HepG2 (cell line): Measurements from ENCODE around the gene ARHGAP10. TPM values are rescaled to one million over a fixed set of nuclear protein-coding genes. Genes with fewer than 3 reads are reported as not detected.

Experiments used
- ATAC-seq: fragments of 200-7000 bp; cut with Tn5 transposase; 3 replicates; pipeline ENCODE4 v1.9.1; 2020; ENCODE audit warnings: mild to moderate bottlenecking, moderate library complexity
- BruUV-seq: library from RNA; stranded (reverse); fragments of 400-500 nt; replicated peaks from 2 replicates; lab custom pipeline; 2021; lab: Mats Ljungman, UMichigan
- CTCF ChIA-PET: fragments of 300-600 bp; formaldehyde crosslinking; extraction: SDS; loops from one replicate; lab custom pipeline; 2021; ENCODE audit warnings: low total read pairs, inconsistent platforms, low intra/inter-chr PET ratio; lab: Yijun Ruan, JAX
- POLR2A ChIA-PET: fragments of 350-600 bp; sonication (Branson Sonifier 250); formaldehyde crosslinking; loops from one replicate; lab custom pipeline; 2020; ENCODE audit warnings: antibody characterized with exemption, inconsistent platforms; lab: Yijun Ruan, JAX
- DNase-seq: peaks from one replicate; pipeline ENCODE4 v3.0.0-alpha.2; 2015; ENCODE audit warnings: low spot score
- FAIRE-seq: peaks from 3 replicates; lab custom pipeline; 2011; peaks lifted over from hg19 to GRCh38; lab: Jason Lieb, UNC
- H2AFZ ChIP-seq: one replicate; pipeline ENCODE4 v1.6.1; 2011; ENCODE audit warnings: low read length, inconsistent platforms
- H3K27ac ChIP-seq: fragments of 300-600 bp; 3 replicates; pipeline ENCODE4 v1.8.0; 2011; ENCODE audit warnings: mixed run types, mild to moderate bottlenecking, mixed read lengths, low read length, inconsistent platforms; ENCODE audit not compliant: insufficient read depth; ENCODE audit errors: extremely low read length
- H3K27me3 ChIP-seq, 2 experiments: fragments of 200-600 bp in 1 of 2; 2 replicates in 1 of 2; 3 replicates in 1 of 2; pipeline versions ENCODE4 v1.6.0 to v1.8.0; 2011; ENCODE audit warnings: low read length in 2 of 2, mild to moderate bottlenecking in 2 of 2, moderate library complexity in 2 of 2, inconsistent platforms in 1 of 2; ENCODE audit not compliant: insufficient read depth in 2 of 2, control insufficient read depth in 1 of 2
- H3K36me3 ChIP-seq, 2 experiments: fragments of 200-600 bp in 1 of 2; replicated peaks in 1 of 2; 2 replicates in 1 of 2; 3 replicates in 1 of 2; pipeline versions ENCODE4 v1.5.1 to v1.8.0; 2011; ENCODE audit warnings: low read length in 2 of 2, inconsistent platforms in 1 of 2; ENCODE audit not compliant: insufficient read depth in 2 of 2, control insufficient read depth in 1 of 2
- H3K4me1 ChIP-seq: 2 replicates; pipeline ENCODE4 v1.5.1; 2012; ENCODE audit warnings: low read length, inconsistent platforms; ENCODE audit not compliant: insufficient read depth
- H3K4me2 ChIP-seq: 2 replicates; pipeline ENCODE4 v1.6.0; 2011; ENCODE audit warnings: low read depth, low read length, inconsistent platforms
- H3K4me3 ChIP-seq, 3 experiments: fragments of 200-600 bp in 1 of 3; sonication (generic), shearing (Covaris generic) in 1 of 3; replicated peaks in 1 of 3; 2 replicates each; pipeline ENCODE4 v1.5.1; 2011 to 2016; ENCODE audit warnings: low read length in 3 of 3, inconsistent platforms in 2 of 3, low read depth in 2 of 3, mild to moderate bottlenecking in 2 of 3, control low read depth in 1 of 3, mixed read lengths in 1 of 3; ENCODE audit not compliant: insufficient read depth in 1 of 3
- H3K79me2 ChIP-seq: one replicate; pipeline ENCODE4 v1.6.1; 2011; ENCODE audit warnings: low read length, inconsistent platforms; ENCODE audit not compliant: insufficient read depth
- H3K9ac ChIP-seq: 2 replicates; pipeline ENCODE4 v1.6.0; 2011; ENCODE audit warnings: mild to moderate bottlenecking, low read depth, low read length, inconsistent platforms; ENCODE audit not compliant: insufficient read depth
- H3K9me3 ChIP-seq: 2 replicates; pipeline ENCODE4 v1.5.1; 2012; ENCODE audit warnings: mild to moderate bottlenecking, low read length
- H4K20me1 ChIP-seq: 2 replicates; pipeline ENCODE4 v1.6.0; 2011; ENCODE audit warnings: inconsistent platforms, mild to moderate bottlenecking, low read length, moderate library complexity; ENCODE audit not compliant: insufficient read depth
- JUND ChIP-seq: sonication (generic); formaldehyde crosslinking; IDR thresholded peaks from 2 replicates; pipeline ENCODE4 v1.8.0; 2022; ENCODE audit warnings: mild to moderate bottlenecking, missing genetic modification reagents
- KLF6 ChIP-seq: IDR thresholded peaks from 2 replicates; pipeline ENCODE4 v1.8.0; 2016; ENCODE audit warnings: missing biosample characterization, missing genetic modification reagents
- KLF9 ChIP-seq: IDR thresholded peaks from 2 replicates; pipeline ENCODE4 v1.6.1; 2016; ENCODE audit warnings: low read depth
- PAX8 ChIP-seq: sonication (generic); formaldehyde crosslinking; IDR thresholded peaks from 2 replicates; pipeline ENCODE4 v1.8.0; 2022; ENCODE audit warnings: mild to moderate bottlenecking, missing genetic modification reagents, borderline replicate concordance
- RBFOX2 ChIP-seq: fragments of 200-400 bp; formaldehyde crosslinking; IDR thresholded peaks from 2 replicates; pipeline ENCODE4 v1.6.1; 2017; ENCODE audit warnings: low read depth, mild to moderate bottlenecking, low read length
- SIX1 ChIP-seq: sonication (generic); formaldehyde crosslinking; IDR thresholded peaks from 2 replicates; pipeline ENCODE4 v1.4.0; 2020; ENCODE audit warnings: missing genetic modification reagents, borderline replicate concordance
- SP140L ChIP-seq: sonication (generic); formaldehyde crosslinking; IDR thresholded peaks from 2 replicates; pipeline ENCODE4 v1.4.0; 2020; ENCODE audit warnings: missing genetic modification reagents, borderline replicate concordance
- THRA ChIP-seq: sonication (generic); formaldehyde crosslinking; IDR thresholded peaks from 2 replicates; pipeline ENCODE4 v1.4.0; 2020; ENCODE audit warnings: missing genetic modification reagents, borderline replicate concordance
- U2AF2 ChIP-seq: fragments of 200-400 bp; formaldehyde crosslinking; IDR thresholded peaks from 2 replicates; pipeline ENCODE4 v1.6.1; 2017; ENCODE audit warnings: low read depth, mild to moderate bottlenecking, low read length
- ZNF329 ChIP-seq: sonication (generic); formaldehyde crosslinking; IDR thresholded peaks from 2 replicates; pipeline ENCODE4 v1.9.0; 2021; ENCODE audit warnings: low read depth, mild to moderate bottlenecking, missing genetic modification reagents
- ZNF33B ChIP-seq: sonication (generic); formaldehyde crosslinking; IDR thresholded peaks from 2 replicates; pipeline ENCODE4 v1.5.1; 2020; ENCODE audit warnings: mild to moderate bottlenecking, missing genetic modification reagents
- ZNF614 ChIP-seq: IDR thresholded peaks from 2 replicates; pipeline ENCODE4 v1.6.1; 2018; ENCODE audit warnings: missing biosample characterization, missing genetic modification reagents, inconsistent platforms, borderline replicate concordance
- ZNF790 ChIP-seq: sonication (generic); formaldehyde crosslinking; IDR thresholded peaks from 2 replicates; pipeline ENCODE4 v1.8.0; 2022; ENCODE audit warnings: missing genetic modification reagents, mild to moderate bottlenecking, borderline replicate concordance
- WGBS: methylation state at CpG from one replicate; pipeline ENCODE4 v1.1.6; 2017; ENCODE audit warnings: low lambda C conversion rate; 5-methylcytosine and 5-hydroxymethylcytosine counted together
- in situ Hi-C: cut with HindIII; loops from 2 replicates; pipeline ENCODE4 v1.10.0; 2017; ENCODE audit warnings: low pct_unique_long_range_greater_than_20kb; ENCODE audit not compliant: extremely low pct_ligation_motif_present
- intact Hi-C: fragments of 100-400 bp; cut with micrococcal nuclease; formaldehyde crosslinking; loops from one replicate; pipeline ENCODE4 v1.10.0; 2022; ENCODE audit not compliant: unreplicated experiment
- polyA plus RNA-seq, 8 experiments: library from polyadenylated mRNA; depleted of rRNA in 3 of 8; stranded (reverse) in 7 of 8; unstranded in 1 of 8; fragments of >200 nt; fragmentation: Illumina TruSeq in 4 of 8; extraction: Trizol in 4 of 8; gene quantifications; 2 replicates each; pipeline versions ENCODE4 v1.2.1 to v1.2.3, GENCODE V29; 2011 to 2016; ENCODE audit warnings: low read depth in 4 of 8, missing spikeins in 1 of 8, mixed read lengths in 1 of 8; ENCODE audit not compliant: insufficient read depth in 1 of 8
- total RNA-seq, 5 experiments: library from RNA; depleted of rRNA; stranded (reverse); fragments of >200 nt; fragmentation: Illumina TruSeq; extraction: Trizol; gene quantifications; 2 replicates each; pipeline ENCODE4 v1.2.3, GENCODE V29; 2016; ENCODE audit warnings: low read depth in 1 of 5
- TF ChIP-seq, protein P1 (sequence below): fragments of 450-650 bp; IDR thresholded peaks from 2 replicates; pipeline ENCODE4 v1.6.1; 2017; ENCODE audit warnings: mild to moderate bottlenecking
- TF ChIP-seq, protein P2 (sequence below): sonication (generic); formaldehyde crosslinking; IDR thresholded peaks from 2 replicates; pipeline ENCODE4 v1.4.0; 2020; ENCODE audit warnings: mild to moderate bottlenecking, missing genetic modification reagents, borderline replicate concordance

The ARHGAP10 gene
- total and polyA plus RNA-seq, 2 of the 13 experiments (the other 11 are each of a cell fraction or from before 2014, with no cell fraction given) = 0.45 to 1.6 TPM

DNA sequence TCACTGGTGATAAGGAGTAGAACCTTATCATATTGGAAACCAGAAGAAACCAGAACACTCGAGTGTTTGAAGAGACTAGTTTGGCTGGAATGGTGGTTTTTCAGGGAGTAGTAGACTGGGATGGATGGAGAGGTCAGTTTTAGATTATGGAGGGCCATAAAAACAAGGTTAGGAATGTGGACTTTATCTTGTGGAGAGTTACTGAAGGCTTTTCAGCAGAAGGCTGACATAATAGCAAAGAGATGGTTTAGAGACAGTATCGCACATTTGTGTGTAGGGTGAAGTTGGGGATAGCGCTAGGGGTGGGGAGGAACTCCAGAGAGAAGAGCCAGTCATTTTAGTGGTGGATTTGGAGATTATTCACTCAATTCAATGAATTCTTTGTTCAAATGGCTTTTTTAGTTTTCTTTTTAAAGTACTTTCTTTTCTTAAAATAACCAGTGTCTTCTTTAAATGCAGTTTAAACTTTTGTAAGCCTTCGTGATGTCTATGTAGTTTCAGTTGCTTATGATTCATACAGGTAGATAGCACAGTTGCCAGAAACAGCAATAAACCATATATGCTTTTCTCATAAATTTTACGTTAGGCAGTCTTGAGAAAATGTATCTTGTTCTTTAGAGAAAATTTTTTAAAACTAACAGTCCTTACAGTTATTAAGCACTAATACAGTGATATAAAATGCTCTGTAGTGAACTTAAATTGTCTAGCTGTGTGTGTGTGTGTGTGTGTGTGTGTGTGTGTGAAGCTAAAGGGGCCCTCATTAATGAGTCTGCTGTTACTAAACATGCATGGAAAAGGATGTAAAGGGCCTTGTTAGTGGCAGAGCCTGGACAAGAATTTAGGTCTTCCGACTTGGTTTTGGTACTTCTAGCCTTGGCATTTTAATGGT, 3.8 kb downstream of the ARHGAP10 start (continued):
- TF ChIP-seq RBFOX2 = no peak
- TF ChIP-seq PAX8 (CRISPR knock-in tag) = no peak
- TF ChIP-seq U2AF2 = no peak
- TF ChIP-seq SIX1 = no peak
- no peak for TF ChIP-seq ZNF329 (CRISPR knock-in tag)
- no peak for TF ChIP-seq ZNF790 (CRISPR knock-in tag)
- no peak for TF ChIP-seq SP140L
- TF ChIP-seq KLF9 (CRISPR knock-in tag) = no peak
- TF ChIP-seq ZNF614 (CRISPR knock-in tag) = no peak
- TF ChIP-seq, protein P1, sequence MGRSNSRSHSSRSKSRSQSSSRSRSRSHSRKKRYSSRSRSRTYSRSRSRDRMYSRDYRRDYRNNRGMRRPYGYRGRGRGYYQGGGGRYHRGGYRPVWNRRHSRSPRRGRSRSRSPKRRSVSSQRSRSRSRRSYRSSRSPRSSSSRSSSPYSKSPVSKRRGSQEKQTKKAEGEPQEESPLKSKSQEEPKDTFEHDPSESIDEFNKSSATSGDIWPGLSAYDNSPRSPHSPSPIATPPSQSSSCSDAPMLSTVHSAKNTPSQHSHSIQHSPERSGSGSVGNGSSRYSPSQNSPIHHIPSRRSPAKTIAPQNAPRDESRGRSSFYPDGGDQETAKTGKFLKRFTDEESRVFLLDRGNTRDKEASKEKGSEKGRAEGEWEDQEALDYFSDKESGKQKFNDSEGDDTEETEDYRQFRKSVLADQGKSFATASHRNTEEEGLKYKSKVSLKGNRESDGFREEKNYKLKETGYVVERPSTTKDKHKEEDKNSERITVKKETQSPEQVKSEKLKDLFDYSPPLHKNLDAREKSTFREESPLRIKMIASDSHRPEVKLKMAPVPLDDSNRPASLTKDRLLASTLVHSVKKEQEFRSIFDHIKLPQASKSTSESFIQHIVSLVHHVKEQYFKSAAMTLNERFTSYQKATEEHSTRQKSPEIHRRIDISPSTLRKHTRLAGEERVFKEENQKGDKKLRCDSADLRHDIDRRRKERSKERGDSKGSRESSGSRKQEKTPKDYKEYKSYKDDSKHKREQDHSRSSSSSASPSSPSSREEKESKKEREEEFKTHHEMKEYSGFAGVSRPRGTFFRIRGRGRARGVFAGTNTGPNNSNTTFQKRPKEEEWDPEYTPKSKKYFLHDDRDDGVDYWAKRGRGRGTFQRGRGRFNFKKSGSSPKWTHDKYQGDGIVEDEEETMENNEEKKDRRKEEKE = no peak

GRCh38 chr4:147736458-147736857, 4.6 kb downstream of the ARHGAP10 start:
- DNase-seq = no peak
- ChIA-PET CTCF (no interaction called here), POLR2A (no interaction called here)
- Histone ChIP-seq H3K79me2 (no peaks in the 10 kb centered on the region), H3K4me3 (no peak overlapping the region), H3K4me2 (no peak overlapping the region), H4K20me1 (no peaks in the 10 kb centered on the region), H3K9me3 (no peaks in the 10 kb centered on the region), H3K36me3 (no peaks in the 10 kb centered on the region), H3K27ac (no peak overlapping the region), H3K9ac (no peak overlapping the region), H3K4me1 (peaks cover 17% of the 10 kb centered on the region), H2AFZ (no peak overlapping the region), H3K27me3 (peaks cover 2 to 27% of the 10 kb centered on the region in 2 experiments; a peak in 4 of 5 replicates)
- 27% methylated on average over 3 of the region's 3 CpGs for WGBS
- no peak for FAIRE-seq
- intact Hi-C loops (no loop called here), in situ Hi-C loops (no loop called here)
- no peak for ATAC-seq
- BruUV-seq = no TSS peak
- no peak for TF ChIP-seq ZNF614 (CRISPR knock-in tag)
- TF ChIP-seq JUND = no peak
- TF ChIP-seq, protein P2, sequence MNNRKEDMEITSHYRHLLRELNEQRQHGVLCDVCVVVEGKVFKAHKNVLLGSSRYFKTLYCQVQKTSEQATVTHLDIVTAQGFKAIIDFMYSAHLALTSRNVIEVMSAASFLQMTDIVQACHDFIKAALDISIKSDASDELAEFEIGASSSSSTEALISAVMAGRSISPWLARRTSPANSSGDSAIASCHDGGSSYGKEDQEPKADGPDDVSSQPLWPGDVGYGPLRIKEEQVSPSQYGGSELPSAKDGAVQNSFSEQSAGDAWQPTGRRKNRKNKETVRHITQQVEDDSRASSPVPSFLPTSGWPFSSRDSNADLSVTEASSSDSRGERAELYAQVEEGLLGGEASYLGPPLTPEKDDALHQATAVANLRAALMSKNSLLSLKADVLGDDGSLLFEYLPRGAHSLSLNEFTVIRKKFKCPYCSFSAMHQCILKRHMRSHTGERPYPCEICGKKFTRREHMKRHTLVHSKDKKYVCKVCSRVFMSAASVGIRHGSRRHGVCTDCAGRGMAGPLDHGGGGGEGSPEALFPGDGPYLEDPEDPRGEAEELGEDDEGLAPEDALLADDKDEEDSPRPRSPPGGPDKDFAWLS (CRISPR knock-in tag) = no peak
- TF ChIP-seq KLF6 (CRISPR knock-in tag) = no peak
- TF ChIP-seq ZNF33B (CRISPR knock-in tag) = no peak
- no peak for TF ChIP-seq THRA
